ENCODE data around the gene HMGN3.

The HMGN3 gene

DNA sequence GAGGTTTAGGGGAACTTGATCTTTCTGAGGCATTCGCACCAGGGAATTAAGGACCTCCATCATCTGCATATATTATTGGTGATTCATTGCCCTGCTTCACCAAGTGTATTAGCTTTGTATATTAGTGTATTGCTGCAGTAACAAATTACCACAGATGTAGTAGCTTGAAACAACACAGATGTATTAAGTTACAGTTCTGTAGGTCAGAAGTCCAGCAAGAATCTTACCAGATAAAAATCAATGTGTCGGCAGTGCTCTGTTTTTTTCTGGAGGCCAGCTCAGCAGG lies 65.8 kb downstream of the HMGN3 start:
- no peak overlapping the region for H3K27ac ChIP-seq
- no peak for TF ChIP-seq CTCF (conservative IDR thresholded peaks at IDR 0.05)
- no peak for TF ChIP-seq ZFX (IDR thresholded peaks at IDR 0.05)

DNA sequence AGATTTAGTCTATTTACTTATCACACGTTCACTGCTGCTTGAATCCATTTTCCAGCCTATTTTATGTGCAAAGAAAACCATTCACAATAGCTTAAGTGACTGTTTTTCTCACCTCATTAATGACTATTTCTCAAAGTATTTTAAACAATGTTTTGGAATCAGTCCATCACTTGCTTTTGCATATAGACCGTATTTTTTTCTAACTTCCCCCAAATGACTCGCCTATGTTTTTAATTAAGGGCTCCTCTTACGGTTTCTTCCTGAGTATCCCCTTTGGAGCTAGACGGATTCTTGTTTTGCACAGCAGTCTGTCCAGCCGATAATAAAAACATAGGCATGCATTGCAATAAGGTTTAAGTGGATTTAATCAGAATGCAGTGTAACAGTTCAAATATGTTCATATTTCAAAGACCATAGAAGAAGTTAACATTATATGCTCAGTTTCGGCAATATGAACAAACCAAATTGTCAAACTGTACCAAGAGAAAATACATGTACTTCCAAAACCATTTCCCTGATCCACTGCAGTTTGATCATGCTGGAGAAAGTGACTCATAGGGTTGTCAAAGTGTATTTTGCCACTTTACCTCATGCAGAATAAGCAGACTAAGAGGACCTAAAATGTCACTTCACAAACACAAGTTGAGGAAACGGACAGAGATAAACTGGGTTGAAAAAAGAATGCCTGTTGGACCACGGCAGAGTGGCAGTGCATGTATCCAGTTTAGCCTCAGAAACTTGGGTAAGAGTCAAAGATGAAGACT lies 66.4 kb downstream of the HMGN3 start:
- no peak overlapping the region for H3K27ac ChIP-seq
- TF ChIP-seq ZFX (IDR thresholded peaks at IDR 0.05) (no peak), CTCF (conservative IDR thresholded peaks at IDR 0.05) (no peak)

- no peak overlapping the region for H3K27ac ChIP-seq
- no peak for TF ChIP-seq CTCF (conservative IDR thresholded peaks at IDR 0.05)
- TF ChIP-seq ZFX (IDR thresholded peaks at IDR 0.05): no peak
These were observed 74.6 kb downstream of the HMGN3 start for GRCh38 chr6:79159846-79160245.

DNA sequence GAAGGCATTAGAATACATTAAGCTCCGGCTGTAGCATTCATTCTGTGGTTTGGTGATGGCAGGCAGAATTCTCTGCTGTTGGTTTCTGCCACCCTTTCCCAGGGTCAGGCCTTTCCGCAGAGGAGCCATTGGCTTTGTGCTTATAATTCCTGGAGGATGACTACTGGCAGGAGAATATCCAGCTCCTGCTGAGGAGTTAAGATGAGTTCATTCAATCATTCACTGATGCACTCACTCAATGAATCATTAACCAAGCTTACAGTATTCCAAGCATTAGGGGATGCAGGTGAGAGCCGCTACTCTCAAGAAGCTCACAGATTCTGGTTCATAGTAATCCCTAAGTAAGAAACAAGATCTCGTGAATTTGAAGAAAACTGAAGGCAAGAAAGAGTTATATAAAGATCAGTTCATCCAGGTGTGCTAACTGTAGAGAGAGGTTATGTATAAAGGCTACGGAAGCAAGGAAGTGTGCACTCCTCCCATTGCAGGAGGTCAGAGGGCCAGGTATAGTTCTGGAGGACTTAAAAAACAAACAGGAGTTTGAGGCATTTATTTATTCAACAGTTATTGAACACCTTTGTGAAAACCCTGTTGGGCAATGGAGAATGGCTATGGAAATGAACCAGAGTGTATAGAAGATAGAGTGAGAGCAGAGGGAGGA lies 75.5 kb downstream of the HMGN3 start:
- no peak overlapping the region for H3K27ac ChIP-seq
- no peak for TF ChIP-seq CTCF (conservative IDR thresholded peaks at IDR 0.05)
- no peak for TF ChIP-seq ZFX (IDR thresholded peaks at IDR 0.05)

DNA sequence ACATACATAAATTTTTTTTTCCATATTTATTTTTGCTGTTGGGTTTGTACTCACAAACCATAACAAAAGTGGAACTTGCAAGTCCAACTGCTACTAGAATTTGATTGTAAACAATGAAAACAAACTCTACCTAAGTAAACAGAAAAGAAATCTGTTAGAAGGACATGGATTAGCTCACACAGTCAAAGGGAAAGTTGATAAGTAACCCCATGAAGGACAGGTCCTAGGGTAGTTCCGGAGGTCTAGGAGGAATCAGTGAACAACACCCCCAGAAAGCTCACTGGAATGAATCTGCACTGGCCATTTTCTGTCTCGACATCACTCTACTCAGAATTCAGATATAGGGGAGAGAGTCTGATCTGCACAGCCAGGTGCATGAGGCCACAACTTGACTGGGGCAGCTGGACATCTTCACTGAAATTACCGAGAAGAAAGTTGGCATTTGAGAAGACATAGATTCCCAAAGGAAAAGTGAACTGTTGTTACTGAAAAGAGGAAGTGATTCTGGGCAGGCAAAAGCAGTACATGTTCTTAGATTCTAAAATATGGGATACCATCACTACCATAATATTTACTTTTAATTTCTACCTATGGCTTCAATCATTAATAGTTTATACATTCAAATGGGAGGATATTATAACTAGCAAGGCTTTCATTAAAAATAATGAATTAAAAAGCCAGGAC lies 76.4 kb downstream of the HMGN3 start:
- H3K27ac ChIP-seq: no peak overlapping the region
- TF ChIP-seq CTCF (conservative IDR thresholded peaks at IDR 0.05) (no peak), ZFX (IDR thresholded peaks at IDR 0.05) (no peak)

DNA sequence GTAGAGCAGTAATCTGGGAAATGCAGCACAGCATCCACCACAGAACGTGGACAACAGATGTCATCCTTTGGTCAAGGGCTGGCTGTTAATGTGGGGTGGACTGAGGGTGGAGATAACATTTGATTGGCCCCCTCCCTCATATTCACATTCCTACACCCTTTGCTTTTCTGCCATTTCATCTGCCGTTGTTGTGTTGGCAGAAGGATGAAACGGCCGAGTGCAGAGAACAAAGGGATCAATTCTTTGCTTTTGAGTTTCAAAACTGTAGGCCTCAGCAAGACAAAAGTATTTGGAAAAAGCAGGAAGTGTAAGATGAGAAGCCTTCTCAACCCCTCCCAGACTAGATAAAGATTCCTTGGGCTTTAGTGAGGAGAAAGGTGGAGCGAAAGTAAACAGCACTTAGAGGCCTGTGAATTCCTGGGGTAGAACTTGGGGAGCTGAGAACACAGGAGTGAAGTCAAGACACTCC lies 82.2 kb downstream of the HMGN3 start:
- no peak for TF ChIP-seq CTCF (conservative IDR thresholded peaks at IDR 0.05)
- TF ChIP-seq ZFX (IDR thresholded peaks at IDR 0.05): no peak
- H3K27ac ChIP-seq: no peak overlapping the region

Data from C4-2B (cell line).